ENCODE measurements around the gene CEP112.
"Not testable (repeated sequence)": the region's sequence is repeated elsewhere in the genome, so short reads cannot be mapped to it uniquely, and the experiment has no call there.

The CEP112 gene

GRCh38 chr17:65814418-65814817 is 377.5 kb downstream of the CEP112 start:
- no peak for DNase-seq

- no peak for DNase-seq
Measured at GRCh38 chr17:65813306-65813705, 378.6 kb downstream of the CEP112 start.

DNA sequence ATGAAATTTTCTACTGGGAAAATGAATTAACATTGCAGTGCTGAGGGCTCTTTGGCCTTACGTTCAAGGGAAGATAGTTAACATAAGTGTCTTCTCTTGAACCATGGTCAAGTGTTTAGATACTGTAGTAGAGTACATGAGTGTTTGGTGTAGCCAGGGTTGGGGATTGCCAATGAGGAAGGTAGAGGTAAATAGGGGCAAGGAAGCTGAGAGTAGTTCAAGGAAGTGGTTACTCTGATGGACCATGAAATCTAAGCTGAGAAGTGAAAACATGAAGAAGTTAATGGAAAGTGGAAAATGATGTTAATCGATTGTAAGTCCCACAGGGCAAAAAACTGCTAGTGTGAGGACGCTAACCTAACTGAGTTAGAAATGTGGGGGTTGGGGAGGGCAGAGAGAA is 380.9 kb downstream of the CEP112 start:
- no peak for DNase-seq

DNA sequence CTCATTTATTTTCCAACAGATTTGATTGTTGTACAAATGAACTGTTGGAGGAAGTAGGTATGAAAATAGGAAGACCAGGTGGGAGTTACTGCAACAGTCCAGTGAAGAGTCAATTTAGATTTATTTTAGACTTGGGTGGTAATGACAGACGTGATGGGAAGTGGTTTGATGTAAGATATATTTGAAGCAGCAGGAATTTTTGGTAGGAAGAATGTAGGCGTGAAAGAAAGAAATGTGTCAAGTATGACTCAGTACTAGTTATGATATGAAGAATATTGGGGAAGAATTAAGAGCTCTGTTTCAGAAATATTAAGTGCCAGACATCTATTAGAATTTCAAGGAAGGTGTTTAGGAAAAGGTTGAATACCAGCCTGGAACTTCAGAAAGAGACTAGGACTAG is 382.6 kb downstream of the CEP112 start:
- no peak for DNase-seq

- not testable (repeated sequence) for DNase-seq
Measured at GRCh38 chr17:65808566-65808965, 383.4 kb downstream of the CEP112 start.

DNA sequence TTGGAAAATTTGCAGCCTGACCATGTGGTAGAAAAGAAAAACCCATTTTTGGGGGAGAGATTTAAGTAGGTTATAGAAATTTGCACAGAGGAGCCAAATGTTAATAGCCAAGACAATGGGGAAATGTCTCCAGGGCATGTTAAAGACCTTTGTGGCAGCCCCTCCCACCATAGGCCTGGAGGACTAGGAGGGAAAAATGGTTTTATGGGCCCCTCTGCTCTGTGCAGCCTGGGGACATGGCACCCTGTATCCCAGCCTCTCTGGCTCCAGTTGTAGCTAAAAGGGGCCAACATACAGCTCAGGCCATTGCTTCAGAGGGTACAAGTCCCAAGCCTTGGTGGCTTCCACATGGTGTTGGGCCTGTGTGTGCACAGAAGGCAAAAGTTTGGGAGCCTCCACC is 384.6 kb downstream of the CEP112 start:
- DNase-seq = no peak

- no peak for DNase-seq
Measured at GRCh38 chr17:65801513-65801912, 390.4 kb downstream of the CEP112 start.

DNA sequence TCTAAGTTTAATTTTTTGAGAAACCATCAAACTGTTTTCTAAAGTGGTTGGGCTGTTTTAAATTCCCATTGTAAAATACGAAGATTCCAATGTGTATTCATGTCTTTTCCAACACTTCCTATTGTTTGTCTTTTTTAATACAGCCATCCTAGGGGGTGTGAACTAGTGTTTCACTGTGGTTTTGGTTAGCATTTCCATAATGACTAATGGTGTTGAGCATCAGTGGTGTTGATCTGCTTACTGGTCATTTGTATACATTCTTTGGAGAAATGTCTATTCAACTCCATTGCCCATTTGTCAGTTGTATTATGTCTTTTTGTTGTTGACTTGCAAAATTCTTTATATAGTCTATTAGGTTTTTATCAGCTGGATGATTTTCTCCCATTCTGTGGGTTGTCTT is 391.3 kb downstream of the CEP112 start:
- DNase-seq = no peak

DNA sequence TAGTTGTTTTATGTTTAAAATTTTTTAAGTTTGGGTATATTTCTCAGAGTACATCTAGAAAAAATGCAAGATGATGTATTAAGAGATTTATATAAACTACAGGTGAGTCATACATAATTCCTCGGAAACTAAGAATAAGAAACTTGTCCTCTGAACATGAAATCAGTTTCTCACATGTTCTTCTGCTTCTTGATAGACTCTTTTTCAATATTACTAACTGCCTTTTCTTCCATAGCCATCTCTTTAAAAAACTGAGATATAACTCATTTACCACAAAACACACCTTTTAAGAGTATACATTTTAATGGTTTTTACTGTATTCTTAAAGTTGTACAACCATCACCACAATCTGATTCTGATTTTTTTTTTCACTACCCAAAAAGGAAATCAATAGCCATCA is 392.1 kb downstream of the CEP112 start:
- no peak for DNase-seq

DNA sequence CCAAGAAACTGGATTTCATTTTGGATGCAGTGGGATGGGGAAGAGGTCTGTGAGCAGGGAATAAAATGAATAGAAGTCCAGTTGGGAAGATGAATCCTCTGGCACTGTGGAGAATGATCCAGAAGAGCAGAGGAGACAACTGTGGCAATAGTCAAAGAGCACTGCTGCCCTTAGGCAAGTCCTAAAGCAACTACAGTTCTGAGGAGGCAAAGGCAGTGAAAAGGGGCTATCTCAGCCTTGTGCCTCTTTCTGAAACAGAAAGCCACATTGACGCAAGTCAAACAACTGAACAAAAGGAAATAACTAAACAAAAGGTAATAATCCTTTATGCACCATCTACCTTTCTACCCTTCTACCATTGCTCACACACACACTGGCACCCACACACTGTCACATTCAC is 392.5 kb downstream of the CEP112 start:
- no peak for DNase-seq

GRCh38 chr17:65797809-65798208 is 394.1 kb downstream of the CEP112 start:
- peak; percentile 4 for DNase-seq

DNA sequence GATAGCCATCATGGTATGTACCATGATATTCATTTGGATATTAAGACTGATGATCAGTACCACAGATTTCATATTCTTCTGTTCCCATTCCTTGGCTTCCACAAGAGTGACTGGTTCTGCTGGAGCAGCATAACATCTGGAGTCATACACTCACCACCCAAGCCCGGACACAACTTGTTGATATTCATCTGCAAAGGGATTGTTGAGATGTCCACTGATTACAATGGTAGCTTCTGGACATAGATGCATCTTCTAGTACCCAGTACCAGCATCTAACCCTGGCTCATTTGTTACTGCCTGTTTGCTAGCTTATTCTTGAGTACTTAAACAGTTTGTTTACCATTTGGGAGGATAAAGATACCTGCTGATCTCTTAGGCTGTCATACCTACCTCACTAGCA is 394.8 kb downstream of the CEP112 start:
- DNase-seq = no peak

GRCh38 chr17:65794572-65794971 is 397.4 kb downstream of the CEP112 start:
- peak; percentile 2 for DNase-seq

DNA sequence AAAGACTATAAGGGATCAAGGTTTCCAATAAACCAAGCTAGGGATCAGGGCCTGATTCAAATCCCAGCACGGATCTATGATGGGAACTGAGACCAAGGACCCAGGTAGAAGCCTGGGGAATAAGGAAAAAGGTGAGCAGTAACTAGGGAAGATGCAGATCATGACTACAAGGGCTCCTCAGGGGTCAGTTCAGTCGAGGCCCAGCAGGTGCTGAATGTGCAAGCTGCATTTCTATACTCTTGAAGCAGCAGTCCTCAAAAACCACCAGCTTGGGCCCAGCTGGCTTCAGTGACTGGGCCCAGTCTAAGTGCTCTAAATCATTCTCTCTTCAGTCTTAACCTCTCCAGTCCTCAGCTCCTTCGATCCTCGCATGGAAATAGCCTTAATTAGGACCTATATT is 401.7 kb downstream of the CEP112 start:
- no peak for DNase-seq

DNA sequence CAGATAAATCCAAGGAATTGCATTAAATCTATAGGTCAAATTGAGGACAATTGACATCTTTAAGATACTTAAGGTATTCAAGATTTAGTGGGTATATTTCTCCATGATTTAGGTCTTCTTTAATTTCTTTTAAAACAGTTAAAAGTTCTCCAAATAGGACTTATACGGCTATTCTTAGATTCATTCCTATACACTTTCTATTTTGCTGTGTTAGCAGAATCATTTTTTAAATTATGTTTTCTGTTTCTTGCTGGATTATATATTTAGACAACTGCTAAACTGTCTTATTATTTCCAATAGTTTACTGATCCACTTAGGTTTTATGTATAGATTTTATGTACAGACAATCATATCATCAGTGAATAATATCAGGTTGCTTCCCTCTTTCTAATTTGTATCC is 404.4 kb downstream of the CEP112 start:
- DNase-seq = no peak

GRCh38 chr17:65786479-65786878 is 405.5 kb downstream of the CEP112 start:
- no peak for DNase-seq

DNA sequence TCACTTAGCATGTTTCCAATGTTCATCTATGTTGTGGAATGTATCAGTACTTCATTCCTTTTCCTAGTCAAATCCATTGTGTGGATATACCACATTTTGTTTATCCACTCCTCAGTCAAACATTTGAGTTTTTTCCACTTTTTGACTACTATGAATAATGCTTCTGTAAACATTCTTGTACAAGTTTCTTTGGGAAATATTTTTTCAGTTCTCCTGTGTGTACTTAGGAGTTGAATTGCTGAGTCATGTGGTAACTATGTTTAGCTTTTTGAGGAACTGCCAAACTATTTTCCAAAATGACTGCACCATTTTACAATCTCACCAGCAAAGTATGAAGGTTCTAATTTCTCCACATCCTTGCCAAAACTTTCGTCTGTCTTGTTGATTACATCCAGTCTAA is 406.8 kb downstream of the CEP112 start:
- DNase-seq = no peak

- DNase-seq = no peak
Measured at GRCh38 chr17:65783845-65784334, 408.0 kb downstream of the CEP112 start.

DNA sequence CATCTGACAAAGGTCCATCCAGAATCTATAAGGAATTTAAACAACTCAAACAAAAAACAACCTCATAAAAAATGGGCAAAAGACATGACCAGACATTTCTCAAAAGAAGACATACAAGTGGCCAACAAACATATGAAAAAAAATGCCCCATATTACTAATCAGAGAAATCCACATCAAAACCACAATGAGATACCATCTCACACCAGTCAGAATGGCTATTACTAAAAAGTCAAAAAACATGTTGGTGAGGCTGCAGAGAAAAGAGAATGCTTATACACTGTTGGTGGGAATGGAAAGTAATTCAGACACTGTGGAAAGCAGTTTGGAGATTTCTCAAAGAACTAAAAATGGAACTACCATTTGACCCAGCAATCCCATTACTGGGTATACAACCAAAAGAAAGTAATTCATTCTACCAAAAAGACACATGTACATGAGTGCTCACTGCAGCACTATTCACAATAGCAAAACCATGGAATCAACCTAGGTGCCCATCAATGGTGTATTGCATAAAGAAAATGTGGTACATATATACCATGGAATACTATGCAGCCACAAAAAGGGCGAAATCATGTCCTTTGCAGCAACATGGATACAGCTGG is 409.7 kb downstream of the CEP112 start:
- DNase-seq = not testable (repeated sequence)

DNA sequence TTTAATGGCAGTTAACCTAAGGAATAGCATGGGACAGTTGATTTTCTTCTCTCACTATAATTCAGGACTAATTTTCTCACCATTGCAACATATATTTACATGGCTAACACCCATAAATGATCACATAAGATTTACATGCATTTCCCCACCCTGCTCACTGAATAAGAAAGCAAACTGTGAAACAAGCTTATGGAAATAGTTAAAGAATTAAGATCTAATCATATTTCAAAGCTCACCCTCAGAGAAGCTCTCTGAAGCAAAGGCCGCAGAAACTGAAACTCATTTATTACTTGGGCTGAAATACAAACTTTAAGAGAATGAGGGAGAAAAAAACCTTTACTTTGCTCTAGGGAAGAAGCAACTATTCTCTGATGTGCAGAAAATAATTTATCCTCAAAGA is 411.8 kb downstream of the CEP112 start:
- DNase-seq = no peak

DNA sequence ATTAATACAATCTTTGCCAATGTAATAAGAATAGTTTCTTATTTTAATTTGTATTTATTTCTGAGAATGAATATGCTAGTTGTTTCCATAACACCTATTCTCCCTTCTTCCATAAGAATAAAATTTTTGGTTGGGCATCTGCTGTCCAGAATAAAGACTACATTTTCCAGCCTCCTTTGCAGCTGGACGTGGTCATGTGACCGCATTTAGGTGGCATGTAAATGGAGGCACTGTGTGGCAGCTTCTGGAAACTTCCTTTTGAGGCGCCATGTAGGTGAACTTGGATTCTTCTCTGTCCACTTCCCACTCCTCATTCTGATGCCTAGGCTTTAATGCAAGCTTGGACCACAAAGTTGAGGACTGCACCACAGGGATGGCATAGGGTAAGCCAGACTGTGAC is 415.0 kb downstream of the CEP112 start:
- no peak for DNase-seq

GRCh38 chr17:65774787-65775186 is 417.1 kb downstream of the CEP112 start:
- no peak for DNase-seq

DNA sequence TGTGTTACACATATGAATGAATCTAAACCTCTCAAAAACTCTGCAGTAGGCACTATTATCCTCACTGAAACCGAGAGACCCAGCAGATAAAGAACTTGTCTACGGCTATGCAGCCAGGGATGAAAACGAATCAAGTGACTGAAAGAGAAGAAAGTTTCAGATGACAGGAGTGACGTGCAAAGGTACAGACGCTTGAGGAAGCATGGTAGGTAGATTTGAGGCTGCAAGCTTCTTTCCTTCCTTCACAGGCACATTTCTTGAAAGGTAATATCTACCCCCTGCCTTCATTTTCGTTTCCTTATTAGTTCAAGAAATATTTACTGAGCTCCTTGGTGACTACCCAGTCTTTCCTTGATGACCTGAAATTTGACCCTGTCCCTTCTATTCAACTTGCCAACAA is 418.9 kb downstream of the CEP112 start:
- DNase-seq = no peak

- no peak for DNase-seq
Measured at GRCh38 chr17:65771704-65772103, 420.2 kb downstream of the CEP112 start.

DNA sequence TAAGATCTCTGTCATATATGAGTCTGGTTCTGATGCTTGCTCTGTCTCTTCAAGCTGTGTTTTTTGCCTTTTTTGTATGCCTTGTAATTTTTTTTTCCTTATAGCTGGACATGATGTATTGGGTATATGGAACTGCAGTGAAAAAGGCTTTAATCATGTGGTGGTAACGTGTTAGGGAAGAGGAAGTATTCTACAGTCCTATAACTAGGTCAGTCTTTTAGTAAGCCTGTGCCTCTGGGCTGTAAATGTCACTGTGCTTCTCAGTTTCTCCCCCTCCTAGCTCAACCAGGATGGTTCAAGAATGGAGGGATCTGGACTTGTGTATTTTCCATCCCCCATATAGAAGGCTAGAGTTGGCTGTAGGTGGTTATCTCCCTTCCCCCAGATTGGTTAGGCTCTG is 428.1 kb downstream of the CEP112 start:
- no peak for DNase-seq

DNA sequence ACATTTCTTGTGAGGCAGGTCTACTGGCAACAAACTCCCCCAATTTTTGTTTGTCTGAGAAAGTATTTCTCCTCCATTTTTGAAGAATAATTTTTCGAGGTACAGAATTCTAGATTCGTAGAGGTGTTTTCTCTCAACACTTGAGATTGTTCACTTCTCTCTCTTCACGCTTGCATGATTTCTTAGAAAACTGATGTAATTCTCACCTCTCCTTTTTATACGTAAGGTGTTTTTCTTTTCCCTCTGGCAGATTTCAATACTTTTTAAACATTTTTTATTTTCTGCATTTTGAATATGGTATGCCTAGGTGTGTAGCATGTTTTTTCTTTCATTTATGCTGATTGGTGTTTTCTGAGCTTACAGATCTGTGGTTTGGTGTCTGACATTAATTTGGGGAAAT is 429.0 kb downstream of the CEP112 start:
- DNase-seq = no peak
